Esophagus squamous epithelium (tissue), 5 donors: ENCODE results near the gene METAP2. TPM values are rescaled to one million over a fixed set of nuclear protein-coding genes. Genes with fewer than 3 reads are reported as not detected.
A peak's percentile ranks its signal among the peaks of the same experiment; 100 is the strongest.
"Not testable (repeated sequence)": the region's sequence is repeated elsewhere in the genome, so short reads cannot be mapped to it uniquely, and the experiment has no call there.

Experiments used
- DNase-seq: peaks from one replicate; lab custom pipeline; 2025; lab: John Stamatoyannopoulos, UW
- H3K27ac ChIP-seq, 4 donors: fragments of 200-600 bp; sonication (generic); one replicate each; pipeline ENCODE4 v1.5.1; 2016 to 2019; ENCODE audit warnings: mild to moderate bottlenecking in 1 of 4
- H3K27me3 ChIP-seq, 4 donors: fragments of 200-600 bp; sonication (generic); 1 replicate in 3 of 4; 2 replicates in 1 of 4; pipeline versions ENCODE4 v1.5.1 to v1.6.0; 2017 to 2021; ENCODE audit warnings: antibody characterized with exemption in 1 of 4
- H3K36me3 ChIP-seq, 3 donors: fragments of 200-600 bp; sonication (generic); one replicate each; pipeline ENCODE4 v1.5.1; 2016 to 2019
- H3K4me1 ChIP-seq, 3 donors: fragments of 200-600 bp; sonication (generic); one replicate each; pipeline ENCODE4 v1.5.1; 2017 to 2019
- H3K4me3 ChIP-seq, 4 donors: fragments of 200-600 bp; sonication (generic); 1 replicate in 3 of 4; 2 replicates in 1 of 4; pipeline ENCODE4 v1.5.1; 2016 to 2019; ENCODE audit warnings: mild to moderate bottlenecking in 2 of 4, moderate library complexity in 1 of 4
- H3K9me3 ChIP-seq, 3 donors: fragments of 200-600 bp; sonication (generic); one replicate each; pipeline ENCODE4 v1.5.1; 2016 to 2019
- POLR2A ChIP-seq, 4 donors: fragments of 450-650 bp; IDR thresholded peaks; one replicate each; pipeline ENCODE4 v1.6.1; 2017; ENCODE audit warnings: antibody characterized with exemption in 4 of 4, mild to moderate bottlenecking in 4 of 4, moderate library complexity in 3 of 4
- WGBS, 2 donors: methylation state at CpG; one replicate each; pipeline ENCODE4 v1.1.5; 2018; 5-methylcytosine and 5-hydroxymethylcytosine counted together
- intact Hi-C: fragments of 100-400 bp; cut with DNase I; formaldehyde crosslinking; loops from one replicate; pipeline ENCODE4 v1.15.0; 2022
- total RNA-seq, 4 donors: library from RNA; depleted of rRNA; stranded (reverse); fragments of >200 nt; gene quantifications; one replicate each; pipeline ENCODE4 v1.1.0, GENCODE V29; 2016
- TF ChIP-seq, protein P1 (sequence below), 6 experiments: fragments of 450-650 bp in 4 of 6; fragments of 200-600 bp in 2 of 6; sonication (generic) in 2 of 6; IDR thresholded peaks; one replicate each; pipeline ENCODE4 v1.5.1; 2016 to 2019; ENCODE audit warnings: antibody characterized with exemption in 6 of 6, mild to moderate bottlenecking in 4 of 6, moderate library complexity in 4 of 6
- donor health status: DM: yes; HTN: yes; CAD: no.

METAP2 gene
- total RNA-seq, 4 donors from 2014 or later, result 52.1 to 83.1 (median 62.1) TPM

DNA sequence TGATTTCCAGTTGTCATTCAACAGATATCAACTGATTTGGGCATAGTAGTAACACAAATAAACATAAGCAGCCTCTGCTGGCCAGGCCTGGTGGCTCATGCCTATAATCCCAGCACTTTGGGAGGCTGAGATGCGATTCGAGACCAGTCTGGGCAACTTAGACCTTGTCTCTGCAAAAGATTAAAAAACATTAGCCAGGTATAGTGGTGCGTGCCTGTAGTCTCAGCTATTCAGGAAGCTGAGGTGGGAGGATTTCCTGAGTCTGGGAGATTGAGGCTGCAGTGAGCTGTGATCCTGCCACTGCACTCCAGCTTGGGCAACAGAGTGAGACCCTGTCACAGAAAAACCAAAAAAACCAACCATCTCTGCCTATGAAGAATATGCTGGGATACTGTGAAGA is 7.1 kb downstream of the METAP2 start:
- WGBS, 2 donors, result 31 to 60% methylated on average over 2 to 3 of the region's 3 CpGs
- intact Hi-C loops, result no loop called here
- H3K4me1 ChIP-seq, result peaks cover 0 to 60% (median 5%) of the 10 kb centered on the region in 3 donors

DNA sequence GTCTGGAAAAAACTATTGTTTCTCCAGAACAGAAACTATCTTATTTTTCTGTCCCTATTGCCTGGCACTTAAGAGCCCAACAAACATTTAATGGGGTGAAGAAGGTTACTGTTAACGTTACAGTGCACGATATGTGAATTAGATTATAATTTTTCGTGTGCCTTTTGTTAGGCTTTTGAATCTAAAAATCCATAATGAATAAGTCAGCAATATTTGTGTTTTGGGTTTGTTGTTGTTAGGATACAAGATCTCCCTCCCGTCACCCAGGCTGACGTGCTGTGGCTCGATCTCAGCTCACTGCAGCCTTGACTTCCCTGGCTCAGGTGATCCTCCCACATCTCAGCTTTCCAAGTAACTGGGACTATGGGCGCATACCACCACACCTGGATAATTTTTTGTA is 7.9 kb downstream of the METAP2 start:
- H3K4me3 ChIP-seq, result no peak overlapping the region

More for the DNA sequence above, 7.1 kb downstream of the METAP2 start:
- DNase-seq, result no peak
- no peaks in the 10 kb centered on the region for H3K9me3 ChIP-seq
- TF ChIP-seq, protein P1, sequence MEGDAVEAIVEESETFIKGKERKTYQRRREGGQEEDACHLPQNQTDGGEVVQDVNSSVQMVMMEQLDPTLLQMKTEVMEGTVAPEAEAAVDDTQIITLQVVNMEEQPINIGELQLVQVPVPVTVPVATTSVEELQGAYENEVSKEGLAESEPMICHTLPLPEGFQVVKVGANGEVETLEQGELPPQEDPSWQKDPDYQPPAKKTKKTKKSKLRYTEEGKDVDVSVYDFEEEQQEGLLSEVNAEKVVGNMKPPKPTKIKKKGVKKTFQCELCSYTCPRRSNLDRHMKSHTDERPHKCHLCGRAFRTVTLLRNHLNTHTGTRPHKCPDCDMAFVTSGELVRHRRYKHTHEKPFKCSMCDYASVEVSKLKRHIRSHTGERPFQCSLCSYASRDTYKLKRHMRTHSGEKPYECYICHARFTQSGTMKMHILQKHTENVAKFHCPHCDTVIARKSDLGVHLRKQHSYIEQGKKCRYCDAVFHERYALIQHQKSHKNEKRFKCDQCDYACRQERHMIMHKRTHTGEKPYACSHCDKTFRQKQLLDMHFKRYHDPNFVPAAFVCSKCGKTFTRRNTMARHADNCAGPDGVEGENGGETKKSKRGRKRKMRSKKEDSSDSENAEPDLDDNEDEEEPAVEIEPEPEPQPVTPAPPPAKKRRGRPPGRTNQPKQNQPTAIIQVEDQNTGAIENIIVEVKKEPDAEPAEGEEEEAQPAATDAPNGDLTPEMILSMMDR (IDR thresholded peaks at IDR 0.05), result peak in 1 of 6 experiments; percentile 19
- TF ChIP-seq POLR2A (IDR thresholded peaks at IDR 0.05), result no peak
- H3K36me3 ChIP-seq, result peaks cover 0 to 75% (median 11%) of the 10 kb centered on the region in 3 donors
- peak overlapping the region in 2 of 4 donors; percentile 6 to 14 for H3K27ac ChIP-seq
- H3K4me3 ChIP-seq, result no peak overlapping the region
- H3K27me3 ChIP-seq, result no peaks in the 10 kb centered on the region

DNA sequence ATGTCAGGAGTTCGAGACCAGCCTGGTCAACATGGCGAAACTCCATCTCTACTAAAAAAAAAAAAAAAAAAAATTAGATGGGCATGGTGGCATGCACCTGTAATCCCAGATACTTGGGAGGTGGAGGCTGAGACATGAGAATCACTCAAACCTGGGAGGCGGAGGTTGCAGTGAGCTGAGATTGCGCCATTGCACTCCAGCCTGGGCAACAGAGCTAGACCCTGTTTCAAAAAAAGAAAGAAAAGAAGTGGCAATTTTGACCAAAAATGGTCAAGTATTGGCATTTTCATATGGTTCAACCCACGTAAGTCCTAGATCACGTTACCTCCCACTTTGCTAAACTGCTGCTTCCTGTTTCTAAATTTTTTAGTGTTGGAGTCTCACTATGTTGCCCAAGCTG is 8.6 kb downstream of the METAP2 start:
- H3K27ac ChIP-seq, intact Hi-C loops, H3K4me3 ChIP-seq, H3K27me3 ChIP-seq, DNase-seq, H3K9me3 ChIP-seq: not testable (repeated sequence)
- peaks cover 0 to 75% (median 10%) of the 10 kb centered on the region in 3 donors for H3K36me3 ChIP-seq
- peaks cover 0 to 45% (median 5%) of the 10 kb centered on the region in 3 donors for H3K4me1 ChIP-seq
- 88 to 94% methylated on average over 4 to 6 of the region's 6 CpGs for WGBS, 2 donors

More for the DNA sequence above, 7.9 kb downstream of the METAP2 start:
- H3K36me3 ChIP-seq, result peaks cover 0 to 75% (median 13%) of the 10 kb centered on the region in 3 donors
- H3K9me3 ChIP-seq, result no peaks in the 10 kb centered on the region
- no peak for DNase-seq
- intact Hi-C loops, result no loop called here
- H3K4me1 ChIP-seq, result peaks cover 0 to 51% (median 5%) of the 10 kb centered on the region in 3 donors
- no peak for TF ChIP-seq POLR2A (IDR thresholded peaks at IDR 0.05)
- TF ChIP-seq, protein P1 (IDR thresholded peaks at IDR 0.05), result no peak
- 58 to 60% methylated on average over 7 of the region's 7 CpGs for WGBS, 2 donors
- no peak overlapping the region for H3K27ac ChIP-seq
- no peaks in the 10 kb centered on the region for H3K27me3 ChIP-seq

DNA sequence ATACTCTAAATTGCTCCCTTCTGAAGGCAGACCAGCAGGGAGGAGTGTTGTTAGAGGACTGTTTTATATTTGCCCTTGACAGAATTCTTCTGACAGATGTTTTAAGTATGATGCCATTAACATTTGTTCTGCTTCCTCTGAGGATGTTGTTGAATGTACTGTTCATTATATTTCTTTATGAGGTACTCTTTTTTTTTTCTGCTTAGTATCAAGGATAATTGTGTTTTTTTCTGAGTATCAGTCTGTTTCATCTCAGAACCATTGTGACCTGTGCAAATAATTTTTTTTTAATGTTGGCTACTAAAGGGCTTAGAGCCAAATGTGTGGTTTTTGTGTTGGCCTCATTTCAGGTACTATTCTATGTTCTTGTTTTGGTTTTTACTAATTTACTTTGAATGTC is 10.6 kb downstream of the METAP2 start:
- TF ChIP-seq, protein P1 (IDR thresholded peaks at IDR 0.05), result no peak
- no peak for TF ChIP-seq POLR2A (IDR thresholded peaks at IDR 0.05)
- H3K27ac ChIP-seq, result no peak overlapping the region
- intact Hi-C loops, result no loop called here

DNA sequence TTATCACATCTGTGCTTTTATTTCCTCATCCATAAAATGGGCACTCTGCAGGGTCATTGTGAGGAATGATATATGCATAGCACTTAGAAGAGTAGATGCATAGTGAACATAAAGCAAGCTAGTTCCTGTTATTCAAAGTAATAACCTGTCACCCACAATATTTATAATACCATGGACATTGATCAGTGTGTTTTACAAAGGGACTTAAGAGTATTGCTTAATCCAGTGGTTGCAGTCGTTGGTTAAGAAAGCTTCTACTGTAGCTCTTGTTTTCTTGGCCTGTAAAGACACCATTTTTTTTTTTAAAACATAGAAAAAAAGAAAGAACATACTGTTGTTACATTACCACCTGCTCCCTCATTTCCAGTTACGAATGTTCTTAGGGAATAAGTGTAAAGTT is 13.1 kb downstream of the METAP2 start:
- Histone ChIP-seq H3K4me1 (peaks cover 0 to 1% (median 0%) of the 10 kb centered on the region in 3 donors), H3K9me3 (no peaks in the 10 kb centered on the region), H3K4me3 (no peak overlapping the region), H3K27ac (no peak overlapping the region), H3K36me3 (peaks cover 0 to 88% (median 10%) of the 10 kb centered on the region in 3 donors), H3K27me3 (no peaks in the 10 kb centered on the region)
- no peak for TF ChIP-seq POLR2A (IDR thresholded peaks at IDR 0.05)
- TF ChIP-seq, protein P1 (IDR thresholded peaks at IDR 0.05), result no peak
- no peak for DNase-seq
- 67 to 71% methylated on average over 2 of the region's 2 CpGs for WGBS, 2 donors
- intact Hi-C loops, result no loop called here

More for the DNA sequence above, 10.6 kb downstream of the METAP2 start:
- Histone ChIP-seq H3K27me3 (no peaks in the 10 kb centered on the region), H3K4me1 (peaks cover 0 to 26% (median 5%) of the 10 kb centered on the region in 3 donors), H3K36me3 (peaks cover 0 to 71% (median 5%) of the 10 kb centered on the region in 3 donors), H3K9me3 (no peaks in the 10 kb centered on the region), H3K4me3 (no peak overlapping the region)
- no peak for DNase-seq
